ENCODE results near the gene TMC1. TPM values are rescaled to one million over a fixed set of nuclear protein-coding genes. Genes with fewer than 3 reads are reported as not detected.

The TMC1 gene
- total and polyA plus RNA-seq, 11 donors, result 0.07 to 0.75 (median 0.33) TPM; not detected in 5

DNA sequence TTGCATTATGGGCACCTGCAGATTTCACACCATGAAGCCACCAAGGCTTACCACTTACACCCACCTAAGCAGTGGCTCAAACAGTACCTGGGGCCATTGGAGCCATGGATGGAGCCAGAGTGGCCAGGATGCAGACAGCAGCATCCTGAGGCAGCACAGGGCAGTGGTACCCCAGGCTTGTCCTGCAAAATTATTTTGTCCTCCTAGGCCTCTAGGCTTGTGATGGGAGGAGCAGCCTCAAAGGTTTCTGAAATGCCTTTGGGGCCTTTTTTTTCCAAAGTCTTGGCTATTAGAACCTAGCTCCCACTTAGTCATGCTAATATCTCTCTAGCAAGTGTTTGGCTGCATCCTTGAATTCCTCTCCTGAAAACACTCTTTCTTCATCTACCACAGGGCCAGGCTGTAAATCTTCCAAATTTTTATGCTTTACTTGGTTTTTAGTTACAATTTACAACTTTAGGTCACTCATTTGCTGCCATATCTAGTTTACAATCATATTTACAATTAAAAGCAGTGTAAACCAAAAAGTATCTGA lies 15.7 kb downstream of the TMC1 start:
- no peak for ATAC-seq
- intact Hi-C loops (cut with DNase I), result no loop called here

GRCh38 chr9:72537671-72538070 lies 16.3 kb downstream of the TMC1 start:
- TF ChIP-seq, protein P1, sequence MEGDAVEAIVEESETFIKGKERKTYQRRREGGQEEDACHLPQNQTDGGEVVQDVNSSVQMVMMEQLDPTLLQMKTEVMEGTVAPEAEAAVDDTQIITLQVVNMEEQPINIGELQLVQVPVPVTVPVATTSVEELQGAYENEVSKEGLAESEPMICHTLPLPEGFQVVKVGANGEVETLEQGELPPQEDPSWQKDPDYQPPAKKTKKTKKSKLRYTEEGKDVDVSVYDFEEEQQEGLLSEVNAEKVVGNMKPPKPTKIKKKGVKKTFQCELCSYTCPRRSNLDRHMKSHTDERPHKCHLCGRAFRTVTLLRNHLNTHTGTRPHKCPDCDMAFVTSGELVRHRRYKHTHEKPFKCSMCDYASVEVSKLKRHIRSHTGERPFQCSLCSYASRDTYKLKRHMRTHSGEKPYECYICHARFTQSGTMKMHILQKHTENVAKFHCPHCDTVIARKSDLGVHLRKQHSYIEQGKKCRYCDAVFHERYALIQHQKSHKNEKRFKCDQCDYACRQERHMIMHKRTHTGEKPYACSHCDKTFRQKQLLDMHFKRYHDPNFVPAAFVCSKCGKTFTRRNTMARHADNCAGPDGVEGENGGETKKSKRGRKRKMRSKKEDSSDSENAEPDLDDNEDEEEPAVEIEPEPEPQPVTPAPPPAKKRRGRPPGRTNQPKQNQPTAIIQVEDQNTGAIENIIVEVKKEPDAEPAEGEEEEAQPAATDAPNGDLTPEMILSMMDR (IDR thresholded peaks at IDR 0.05), result no peak
- intact Hi-C loops (cut with DNase I), result no loop called here
- H3K36me3 ChIP-seq, result no peaks in the 10 kb centered on the region
- no peak overlapping the region for H3K27ac ChIP-seq
- 81 to 94% (median 91%) methylated on average over 1 of the region's 1 CpG for WGBS, 4 donors
- peaks cover 0 to 7% (median 0%) of the 10 kb centered on the region in 12 donors for H3K9me3 ChIP-seq
- no peak overlapping the region for H3K4me3 ChIP-seq
- no peak for ATAC-seq
- DNase-seq, result no peak
- no peaks in the 10 kb centered on the region for H3K4me1 ChIP-seq
- H3K27me3 ChIP-seq, result no peaks in the 10 kb centered on the region

More for the DNA sequence above, 15.7 kb downstream of the TMC1 start:
- Histone ChIP-seq H3K9me3 (peaks cover 0 to 7% (median 0%) of the 10 kb centered on the region in 12 donors), H3K4me3 (no peak overlapping the region), H3K36me3 (no peaks in the 10 kb centered on the region), H3K4me1 (no peaks in the 10 kb centered on the region), H3K27me3 (no peaks in the 10 kb centered on the region), H3K27ac (no peak overlapping the region)
- TF ChIP-seq, protein P1 (IDR thresholded peaks at IDR 0.05), result no peak
- no peak for TF ChIP-seq POLR2A (IDR thresholded peaks at IDR 0.05)
- DNase-seq, result no peak

GRCh38 chr9:72538921-72539702 lies 17.7 kb downstream of the TMC1 start:
- H3K27ac ChIP-seq, result no peak overlapping the region
- no peaks in the 10 kb centered on the region for H3K36me3 ChIP-seq
- H3K27me3 ChIP-seq, result no peaks in the 10 kb centered on the region
- H3K9me3 ChIP-seq, result peaks cover 0 to 7% (median 0%) of the 10 kb centered on the region in 12 donors
- no peak for ATAC-seq
- intact Hi-C loops (cut with DNase I), result no loop called here
- H3K4me1 ChIP-seq, result no peaks in the 10 kb centered on the region
- no peak overlapping the region for H3K4me3 ChIP-seq
- no peak for TF ChIP-seq POLR2A (IDR thresholded peaks at IDR 0.05)
- TF ChIP-seq, protein P1 (IDR thresholded peaks at IDR 0.05), result no peak
- DNase-seq, result no peak
- 83 to 90% (median 88%) methylated on average over 4 of the region's 4 CpGs for WGBS, 4 donors

DNA sequence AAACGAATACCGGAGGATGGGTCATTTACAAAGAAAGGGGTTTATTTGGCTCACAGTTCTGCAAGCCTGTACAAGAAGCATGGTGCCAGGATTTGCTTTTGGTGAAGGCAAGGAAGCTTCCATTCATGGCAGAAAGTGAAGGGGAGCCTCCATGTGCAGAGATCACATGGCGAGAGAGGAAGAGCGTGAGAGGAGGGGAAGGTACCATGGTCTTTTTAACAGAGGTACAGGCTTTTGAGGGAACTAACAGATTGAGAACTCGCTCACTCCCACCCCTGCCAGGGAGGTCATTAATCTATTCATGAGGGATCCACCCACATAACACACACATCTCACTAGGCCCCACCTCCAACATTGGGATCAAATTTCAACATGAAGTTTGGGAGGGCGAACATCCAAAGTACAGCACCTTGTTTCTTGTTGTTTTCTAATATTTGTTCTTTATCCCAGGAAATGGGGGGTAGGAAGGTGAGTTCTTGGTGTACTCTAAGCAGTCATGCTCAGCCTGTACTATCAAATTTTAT lies 18.5 kb downstream of the TMC1 start:
- intact Hi-C loops (cut with DNase I), result no loop called here
- no peaks in the 10 kb centered on the region for H3K36me3 ChIP-seq
- 86 to 91% (median 88%) methylated on average over 6 of the region's 6 CpGs for WGBS, 4 donors
- ATAC-seq (no peak), DNase-seq (no peak)
- TF ChIP-seq, protein P1 (IDR thresholded peaks at IDR 0.05), result no peak
- TF ChIP-seq POLR2A (IDR thresholded peaks at IDR 0.05), result no peak
- no peak overlapping the region for H3K27ac ChIP-seq
- no peaks in the 10 kb centered on the region for H3K27me3 ChIP-seq
- no peak overlapping the region for H3K4me3 ChIP-seq
- peaks cover 0 to 7% (median 0%) of the 10 kb centered on the region in 12 donors for H3K9me3 ChIP-seq
- H3K4me1 ChIP-seq, result no peaks in the 10 kb centered on the region
